CD4-positive, alpha-beta T cell treated with Interleukin-15 for 4 hours (primary cell): ENCODE data around the gene ELOB.
"Not testable (repeated sequence)": the region's sequence is repeated elsewhere in the genome, so short reads cannot be mapped to it uniquely, and the experiment has no call there.

Source experiments
- DNase-seq: peaks from one replicate; pipeline ENCODE4 v3.0.0-alpha.2; 2020; ENCODE audit warnings: low spot score

The ELOB gene

GRCh38 chr16:2745116-2745890 lies 31.8 kb downstream of the ELOB start:
- no peak for DNase-seq

- no peak for DNase-seq
Observed at GRCh38 chr16:2744711-2745110, 32.4 kb downstream of the ELOB start.

- no peak for DNase-seq
Observed at GRCh38 chr16:2743007-2743810, 33.9 kb downstream of the ELOB start.

GRCh38 chr16:2742323-2743006 lies 34.6 kb downstream of the ELOB start:
- no peak for DNase-seq

- no peak for DNase-seq
Observed at GRCh38 chr16:2741168-2741567, 35.9 kb downstream of the ELOB start.

- no peak for DNase-seq
Observed at GRCh38 chr16:2740476-2740875, 36.6 kb downstream of the ELOB start.

- DNase-seq = no peak
Observed at GRCh38 chr16:2739625-2740430, 37.3 kb downstream of the ELOB start.

- no peak for DNase-seq
Observed at GRCh38 chr16:2738615-2739014, 38.5 kb downstream of the ELOB start.

- no peak for DNase-seq
Observed at GRCh38 chr16:2737895-2738418, 39.1 kb downstream of the ELOB start.

GRCh38 chr16:2737238-2737605 lies 39.9 kb downstream of the ELOB start:
- no peak for DNase-seq

- no peak for DNase-seq
Observed at GRCh38 chr16:2736476-2737237, 40.4 kb downstream of the ELOB start.

- no peak for DNase-seq
Observed at GRCh38 chr16:2734844-2735515, 42.1 kb downstream of the ELOB start.

GRCh38 chr16:2728034-2728433 lies 49.0 kb downstream of the ELOB start:
- no peak for DNase-seq

GRCh38 chr16:2726923-2727322 lies 50.2 kb downstream of the ELOB start:
- DNase-seq = no peak

- DNase-seq = no peak
Observed at GRCh38 chr16:2724816-2725348, 52.2 kb downstream of the ELOB start.

- no peak for DNase-seq
Observed at GRCh38 chr16:2724088-2724676, 52.9 kb downstream of the ELOB start.

- DNase-seq = not testable (repeated sequence)
Observed at GRCh38 chr16:2721634-2722173, 55.4 kb downstream of the ELOB start.
